GM19193 (cell line): ENCODE measurements around the gene COL1A1.

Experiments
- POLR2A ChIP-seq: IDR thresholded peaks from 4 replicates; pipeline ENCODE4 v1.6.1; 2011; ENCODE audit not compliant: insufficient read depth, insufficient read length; ENCODE audit errors: extremely low read depth

COL1A1 gene

DNA sequence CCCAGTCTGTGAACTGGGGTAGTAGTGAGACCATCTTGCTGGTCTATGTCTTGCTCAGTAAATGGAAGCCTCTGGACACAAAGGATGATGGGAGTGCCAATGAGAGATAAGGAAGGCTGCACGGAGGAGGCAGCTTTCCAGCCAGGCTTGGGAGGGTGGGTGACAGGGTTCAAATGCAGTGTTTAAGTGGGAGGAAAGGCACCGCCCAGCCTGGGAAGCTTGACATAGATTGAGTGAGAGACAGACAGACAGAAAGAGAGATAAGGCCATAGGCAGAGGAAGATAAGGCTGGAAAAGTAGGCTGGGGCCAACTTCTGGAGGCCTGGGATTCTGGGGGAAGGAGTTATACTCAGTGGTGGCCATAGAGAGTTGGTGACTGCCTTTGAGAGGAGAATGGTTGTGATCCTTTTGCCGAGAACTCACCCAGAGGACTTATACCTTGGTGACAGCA lies 7.2 kb upstream of the COL1A1 start:
- TF ChIP-seq POLR2A: no peak

GRCh38 chr17:50207792-50208567 lies 6.5 kb upstream of the COL1A1 start:
- no peak for TF ChIP-seq POLR2A

DNA sequence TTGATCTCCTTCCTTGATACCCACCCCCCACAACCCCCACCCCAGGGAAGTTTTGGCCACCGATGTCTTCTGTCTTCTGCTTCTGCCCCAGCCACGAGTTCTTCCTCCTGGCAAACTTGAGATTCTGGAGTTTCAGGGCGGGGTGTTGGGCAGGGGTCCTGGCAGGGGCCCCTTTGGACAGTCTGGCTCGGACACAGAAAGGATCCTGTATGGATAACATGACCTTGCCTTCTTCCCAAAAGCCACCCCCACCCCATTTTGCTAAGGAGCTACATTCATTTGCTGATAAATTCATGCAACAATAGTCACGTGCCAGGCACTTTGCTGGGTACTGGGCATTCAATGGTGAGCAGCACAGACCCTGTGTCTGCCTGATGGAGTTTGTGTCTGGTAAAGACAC lies 5.9 kb upstream of the COL1A1 start:
- no peak for TF ChIP-seq POLR2A

- no peak for TF ChIP-seq POLR2A
Measured at GRCh38 chr17:50206604-50207293, 5.3 kb upstream of the COL1A1 start.

- TF ChIP-seq POLR2A: no peak
Measured at GRCh38 chr17:50205963-50206505, 4.6 kb upstream of the COL1A1 start.

GRCh38 chr17:50205111-50205962 lies 3.9 kb upstream of the COL1A1 start:
- no peak for TF ChIP-seq POLR2A

- TF ChIP-seq POLR2A: no peak
Measured at GRCh38 chr17:50204431-50204830, 3.0 kb upstream of the COL1A1 start.

GRCh38 chr17:50203604-50204345 lies 2.3 kb upstream of the COL1A1 start:
- TF ChIP-seq POLR2A: no peak

- no peak for TF ChIP-seq POLR2A
Measured at GRCh38 chr17:50203086-50203485, 1.7 kb upstream of the COL1A1 start.

DNA sequence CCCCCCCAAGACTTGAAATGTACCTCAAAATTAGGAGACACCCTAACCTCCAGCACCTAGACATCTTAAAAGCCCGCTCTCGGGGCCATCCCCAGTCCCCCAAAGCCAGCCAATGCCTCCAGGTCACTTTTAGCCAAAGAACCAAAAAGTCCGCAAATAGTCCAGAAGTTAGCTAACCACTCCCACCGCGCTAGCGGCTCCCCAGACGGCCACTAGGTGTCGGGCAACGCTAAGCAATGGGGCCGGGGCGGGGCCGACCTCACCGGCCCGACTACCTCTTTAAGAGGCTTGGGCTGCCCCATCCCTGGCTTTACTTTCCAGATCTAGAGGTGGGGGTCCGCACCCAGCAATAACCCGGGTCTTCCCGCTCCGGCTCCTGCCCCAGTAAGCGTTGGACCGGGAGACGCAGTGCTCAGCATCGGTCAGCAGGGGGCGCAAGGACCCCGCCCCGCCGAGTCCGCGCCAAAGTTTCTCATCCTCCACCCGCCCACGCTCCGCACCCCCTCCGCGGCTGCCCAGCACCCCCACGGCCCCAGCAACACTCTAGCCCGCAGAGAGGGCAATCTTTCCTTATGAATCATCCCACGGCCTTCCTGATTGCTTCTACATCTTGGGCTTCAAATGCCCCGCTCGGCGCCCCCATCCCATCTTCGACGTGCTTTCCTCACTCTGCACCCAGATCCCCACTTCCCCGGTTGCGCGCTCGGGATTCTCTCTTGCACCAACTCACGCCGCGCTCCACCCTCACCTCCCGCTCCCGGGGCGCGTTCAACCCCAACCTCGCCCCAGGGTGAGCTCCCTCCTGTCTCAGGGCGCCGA lies 765 bp downstream of the COL1A1 start:
- TF ChIP-seq POLR2A: no peak

GRCh38 chr17:50199803-50200456 lies 1.5 kb downstream of the COL1A1 start:
- TF ChIP-seq POLR2A: no peak

DNA sequence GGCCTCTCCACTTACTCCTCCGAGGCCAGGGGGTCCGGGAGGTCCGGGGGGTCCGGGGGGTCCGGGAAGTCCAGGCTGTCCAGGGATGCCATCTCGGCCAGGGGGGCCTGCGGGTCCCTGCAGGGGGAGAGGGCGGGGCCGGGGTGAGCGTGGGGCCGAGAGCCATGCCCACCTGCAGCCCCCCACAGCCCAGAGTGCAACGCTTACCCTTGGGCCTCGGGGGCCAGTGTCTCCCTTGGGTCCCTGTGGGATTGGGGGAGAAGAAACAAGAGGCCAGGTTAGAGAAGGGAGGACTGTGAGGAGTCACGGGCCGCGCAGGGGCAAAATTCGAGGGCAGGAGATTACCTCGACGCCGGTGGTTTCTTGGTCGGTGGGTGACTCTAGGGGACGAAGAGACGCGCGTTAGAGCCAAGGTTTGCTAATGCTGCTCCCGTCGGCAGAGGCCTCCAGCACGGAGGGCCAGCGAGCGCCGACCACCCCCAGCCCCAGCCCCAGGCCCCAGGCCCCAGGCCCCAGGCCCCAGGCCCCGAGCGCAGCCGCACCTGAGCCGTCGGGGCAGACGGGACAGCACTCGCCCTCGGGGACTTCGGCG lies 2.1 kb downstream of the COL1A1 start:
- TF ChIP-seq POLR2A: no peak
